Myocyte (in vitro differentiated cells): ENCODE measurements around the gene PLB1. TPM values are rescaled to one million over a fixed set of nuclear protein-coding genes. Genes with fewer than 3 reads are reported as not detected.
A peak's percentile ranks its signal among the peaks of the same experiment; 100 is the strongest.
"Not testable (repeated sequence)": the region's sequence is repeated elsewhere in the genome, so short reads cannot be mapped to it uniquely, and the experiment has no call there.

Experiments
- DNase-seq: peaks from one replicate; pipeline ENCODE4 v3.0.0-alpha.2; 2012; ENCODE audit warnings: low read depth
- total RNA-seq: library from RNA; depleted of rRNA; stranded (reverse); fragments of >200 nt; gene quantifications from 2 replicates; pipeline ENCODE4 v1.2.3, GENCODE V29; 2014

The PLB1 gene
- total RNA-seq, 1 donor from 2014 or later = 0.24 TPM

GRCh38 chr2:28664120-28664842 lies 168.4 kb downstream of the PLB1 start:
- DNase-seq = peak; percentile 72

GRCh38 chr2:28665041-28665704 lies 169.3 kb downstream of the PLB1 start:
- peak; percentile 85 for DNase-seq

GRCh38 chr2:28665811-28666377 lies 170.0 kb downstream of the PLB1 start:
- not testable (repeated sequence) for DNase-seq

- DNase-seq = no peak
These were observed 170.8 kb downstream of the PLB1 start for GRCh38 chr2:28666496-28667184.

GRCh38 chr2:28667261-28667660 lies 171.4 kb downstream of the PLB1 start:
- no peak for DNase-seq

- DNase-seq = no peak
These were observed 172.4 kb downstream of the PLB1 start for GRCh38 chr2:28668106-28668814.

GRCh38 chr2:28668880-28669279 lies 173.0 kb downstream of the PLB1 start:
- DNase-seq = no peak

- no peak for DNase-seq
These were observed 175.0 kb downstream of the PLB1 start for GRCh38 chr2:28670856-28671255.

- DNase-seq = no peak
These were observed 177.5 kb downstream of the PLB1 start for GRCh38 chr2:28673338-28673737.

GRCh38 chr2:28674062-28674712 lies 178.3 kb downstream of the PLB1 start:
- no peak for DNase-seq

- DNase-seq = no peak
These were observed 178.8 kb downstream of the PLB1 start for GRCh38 chr2:28674713-28675068.

- DNase-seq = no peak
These were observed 180.4 kb downstream of the PLB1 start for GRCh38 chr2:28676152-28676835.

GRCh38 chr2:28678175-28678855 lies 182.5 kb downstream of the PLB1 start:
- peak; percentile 95 for DNase-seq

GRCh38 chr2:28678944-28679343 lies 183.1 kb downstream of the PLB1 start:
- DNase-seq = no peak

GRCh38 chr2:28680657-28681056 lies 184.8 kb downstream of the PLB1 start:
- DNase-seq = no peak

- no peak for DNase-seq
These were observed 185.3 kb downstream of the PLB1 start for GRCh38 chr2:28681158-28681571.

- DNase-seq = no peak
These were observed 185.7 kb downstream of the PLB1 start for GRCh38 chr2:28681606-28682005.

- DNase-seq = peak; percentile 97
These were observed 187.3 kb downstream of the PLB1 start for GRCh38 chr2:28683100-28683706.
